ENCODE measurements around the gene ZNF133.

ZNF133 gene

DNA sequence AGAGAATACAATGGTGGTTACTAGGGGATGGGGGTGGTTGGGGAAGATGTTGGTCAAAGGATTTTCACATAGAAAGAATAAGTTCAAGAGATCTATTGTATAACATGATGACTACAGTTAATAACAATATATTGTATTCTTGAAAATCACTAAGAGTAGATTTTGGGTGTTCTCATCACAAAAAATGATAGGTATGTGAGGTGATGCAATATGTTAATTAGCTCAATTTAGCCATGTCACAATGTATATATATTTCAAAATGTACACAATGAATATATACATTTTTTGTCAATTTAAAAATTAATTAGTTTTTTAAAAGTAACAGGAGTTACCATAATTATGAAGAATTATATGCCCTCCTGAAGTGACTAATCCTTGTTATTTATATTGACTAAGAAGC lies 22.3 kb downstream of the ZNF133 start:
- TF ChIP-seq, protein P1, sequence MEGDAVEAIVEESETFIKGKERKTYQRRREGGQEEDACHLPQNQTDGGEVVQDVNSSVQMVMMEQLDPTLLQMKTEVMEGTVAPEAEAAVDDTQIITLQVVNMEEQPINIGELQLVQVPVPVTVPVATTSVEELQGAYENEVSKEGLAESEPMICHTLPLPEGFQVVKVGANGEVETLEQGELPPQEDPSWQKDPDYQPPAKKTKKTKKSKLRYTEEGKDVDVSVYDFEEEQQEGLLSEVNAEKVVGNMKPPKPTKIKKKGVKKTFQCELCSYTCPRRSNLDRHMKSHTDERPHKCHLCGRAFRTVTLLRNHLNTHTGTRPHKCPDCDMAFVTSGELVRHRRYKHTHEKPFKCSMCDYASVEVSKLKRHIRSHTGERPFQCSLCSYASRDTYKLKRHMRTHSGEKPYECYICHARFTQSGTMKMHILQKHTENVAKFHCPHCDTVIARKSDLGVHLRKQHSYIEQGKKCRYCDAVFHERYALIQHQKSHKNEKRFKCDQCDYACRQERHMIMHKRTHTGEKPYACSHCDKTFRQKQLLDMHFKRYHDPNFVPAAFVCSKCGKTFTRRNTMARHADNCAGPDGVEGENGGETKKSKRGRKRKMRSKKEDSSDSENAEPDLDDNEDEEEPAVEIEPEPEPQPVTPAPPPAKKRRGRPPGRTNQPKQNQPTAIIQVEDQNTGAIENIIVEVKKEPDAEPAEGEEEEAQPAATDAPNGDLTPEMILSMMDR (IDR thresholded peaks at IDR 0.05; ENCODE audit: insufficient read depth, low read length, poor library complexity, severe bottlenecking), result no peak
- no peak for DNase-seq (ENCODE audit: extremely low read depth, insufficient read length)
- Histone ChIP-seq H3K36me3 (ENCODE audit: control insufficient read depth, insufficient read depth, low read length) (peaks cover 9% of the 10 kb centered on the region), H3K4me3 (replicated peaks; ENCODE audit: low read depth, low read length) (no peak overlapping the region), H3K27me3 (replicated peaks; ENCODE audit: control insufficient read depth, insufficient read depth, low read length) (no peaks in the 10 kb centered on the region)

- peaks cover 17% of the 10 kb centered on the region for H3K36me3 ChIP-seq (ENCODE audit: control insufficient read depth, insufficient read depth, low read length)
- TF ChIP-seq, protein P1 (IDR thresholded peaks at IDR 0.05; ENCODE audit: insufficient read depth, low read length, poor library complexity, severe bottlenecking), result no peak
- DNase-seq (ENCODE audit: extremely low read depth, insufficient read length), result no peak
- H3K27me3 ChIP-seq (replicated peaks; ENCODE audit: control insufficient read depth, insufficient read depth, low read length), result no peaks in the 10 kb centered on the region
- H3K4me3 ChIP-seq (replicated peaks; ENCODE audit: low read depth, low read length), result no peak overlapping the region
Observed at GRCh38 chr20:18312723-18313122, 24.4 kb downstream of the ZNF133 start.

GRCh38 chr20:18313411-18313810 lies 25.1 kb downstream of the ZNF133 start:
- Histone ChIP-seq H3K36me3 (ENCODE audit: control insufficient read depth, insufficient read depth, low read length) (peaks cover 17% of the 10 kb centered on the region), H3K4me3 (replicated peaks; ENCODE audit: low read depth, low read length) (no peak overlapping the region), H3K27me3 (replicated peaks; ENCODE audit: control insufficient read depth, insufficient read depth, low read length) (no peaks in the 10 kb centered on the region)
- TF ChIP-seq, protein P1 (IDR thresholded peaks at IDR 0.05; ENCODE audit: insufficient read depth, low read length, poor library complexity, severe bottlenecking), result no peak
- no peak for DNase-seq (ENCODE audit: extremely low read depth, insufficient read length)

- H3K36me3 ChIP-seq (ENCODE audit: control insufficient read depth, insufficient read depth, low read length), result peaks cover 15% of the 10 kb centered on the region
- no peak for DNase-seq (ENCODE audit: extremely low read depth, insufficient read length)
- TF ChIP-seq, protein P1 (IDR thresholded peaks at IDR 0.05; ENCODE audit: insufficient read depth, low read length, poor library complexity, severe bottlenecking), result no peak
- H3K4me3 ChIP-seq (replicated peaks; ENCODE audit: low read depth, low read length), result no peak overlapping the region
- no peaks in the 10 kb centered on the region for H3K27me3 ChIP-seq (replicated peaks; ENCODE audit: control insufficient read depth, insufficient read depth, low read length)
Observed at GRCh38 chr20:18314786-18315406, 26.6 kb downstream of the ZNF133 start.

DNA sequence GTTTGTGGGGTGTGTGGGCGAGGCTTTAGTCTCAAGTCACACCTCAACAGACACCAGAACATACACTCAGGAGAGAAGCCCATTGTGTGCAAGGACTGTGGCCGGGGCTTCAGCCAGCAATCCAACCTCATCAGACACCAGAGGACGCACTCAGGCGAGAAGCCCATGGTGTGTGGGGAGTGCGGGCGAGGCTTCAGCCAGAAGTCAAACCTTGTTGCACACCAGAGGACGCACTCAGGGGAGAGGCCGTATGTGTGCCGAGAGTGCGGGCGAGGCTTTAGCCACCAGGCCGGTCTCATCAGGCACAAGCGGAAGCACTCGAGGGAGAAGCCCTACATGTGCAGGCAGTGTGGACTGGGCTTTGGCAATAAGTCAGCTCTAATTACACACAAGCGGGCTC lies 27.8 kb downstream of the ZNF133 start:
- no peak for DNase-seq (ENCODE audit: extremely low read depth, insufficient read length)
- H3K4me3 ChIP-seq (replicated peaks; ENCODE audit: low read depth, low read length), result no peak overlapping the region
- H3K36me3 ChIP-seq (ENCODE audit: control insufficient read depth, insufficient read depth, low read length), result peaks cover 15% of the 10 kb centered on the region
- H3K27me3 ChIP-seq (replicated peaks; ENCODE audit: control insufficient read depth, insufficient read depth, low read length), result no peaks in the 10 kb centered on the region
- TF ChIP-seq, protein P1 (IDR thresholded peaks at IDR 0.05; ENCODE audit: insufficient read depth, low read length, poor library complexity, severe bottlenecking), result no peak

GRCh38 chr20:18321316-18321715 lies 33.0 kb downstream of the ZNF133 start:
- TF ChIP-seq, protein P1 (IDR thresholded peaks at IDR 0.05; ENCODE audit: insufficient read depth, low read length, poor library complexity, severe bottlenecking), result no peak
- no peaks in the 10 kb centered on the region for H3K27me3 ChIP-seq (replicated peaks; ENCODE audit: control insufficient read depth, insufficient read depth, low read length)
- no peak overlapping the region for H3K4me3 ChIP-seq (replicated peaks; ENCODE audit: low read depth, low read length)
- peaks cover 1% of the 10 kb centered on the region for H3K36me3 ChIP-seq (ENCODE audit: control insufficient read depth, insufficient read depth, low read length)
- no peak for DNase-seq (ENCODE audit: extremely low read depth, insufficient read length)
